HepG2 (cell line): ENCODE data around the gene ZBTB45. TPM values are rescaled to one million over a fixed set of nuclear protein-coding genes. Genes with fewer than 3 reads are reported as not detected.

ENCODE experiments used
- AFF4 ChIP-seq: sonication (generic); formaldehyde crosslinking; IDR thresholded peaks from 2 replicates; pipeline ENCODE4 v1.4.0; 2020; ENCODE audit warnings: missing genetic modification reagents
- ARNT2 ChIP-seq: sonication (generic); formaldehyde crosslinking; IDR thresholded peaks from 2 replicates; pipeline ENCODE4 v1.8.0; 2022; ENCODE audit warnings: mild to moderate bottlenecking, low read depth, missing genetic modification reagents, moderate library complexity
- HDAC6 ChIP-seq: fragments of 200-600 bp; sonication (generic); IDR thresholded peaks from 2 replicates; pipeline ENCODE4 v1.7.0; 2017; ENCODE audit warnings: mild to moderate bottlenecking, antibody characterized with exemption, low read length, low read depth
- HMGXB4 ChIP-seq, 2 experiments: sonication (generic) in 1 of 2; formaldehyde crosslinking in 1 of 2; IDR thresholded peaks; 2 replicates each; pipeline versions ENCODE4 v1.4.0 to v1.6.1; 2018 to 2020; ENCODE audit warnings: missing genetic modification reagents in 2 of 2, borderline replicate concordance in 1 of 2, low read depth in 1 of 2, mild to moderate bottlenecking in 1 of 2, missing biosample characterization in 1 of 2
- PCBP1 ChIP-seq: fragments of 200-400 bp; formaldehyde crosslinking; IDR thresholded peaks from 2 replicates; pipeline ENCODE4 v1.6.1; 2017; ENCODE audit warnings: mild to moderate bottlenecking, low read depth, low read length, borderline replicate concordance
- RBFOX2 ChIP-seq: fragments of 200-400 bp; formaldehyde crosslinking; IDR thresholded peaks from 2 replicates; pipeline ENCODE4 v1.6.1; 2017; ENCODE audit warnings: low read depth, mild to moderate bottlenecking, low read length
- TARDBP ChIP-seq: sonication (generic); formaldehyde crosslinking; IDR thresholded peaks from 2 replicates; pipeline ENCODE4 v1.8.0; 2022; ENCODE audit warnings: mild to moderate bottlenecking, missing genetic modification reagents
- ZBTB14 ChIP-seq: sonication (generic); formaldehyde crosslinking; IDR thresholded peaks from 2 replicates; pipeline ENCODE4 v1.4.0; 2020; ENCODE audit warnings: missing genetic modification reagents
- ZNF446 ChIP-seq: sonication (generic); formaldehyde crosslinking; IDR thresholded peaks from 2 replicates; pipeline ENCODE4 v1.5.0; 2020; ENCODE audit warnings: mild to moderate bottlenecking, missing genetic modification reagents
- ZNF530 ChIP-seq: sonication (generic); formaldehyde crosslinking; IDR thresholded peaks from 2 replicates; pipeline ENCODE4 v1.5.0; 2020; ENCODE audit warnings: low read depth, mild to moderate bottlenecking, missing genetic modification reagents
- ZNF564 ChIP-seq: sonication (generic); formaldehyde crosslinking; IDR thresholded peaks from 2 replicates; pipeline ENCODE4 v1.8.1; 2023; ENCODE audit warnings: mild to moderate bottlenecking, missing genetic modification reagents
- ZSCAN12 ChIP-seq: sonication (generic); formaldehyde crosslinking; IDR thresholded peaks from 2 replicates; pipeline ENCODE4 v1.9.0; 2021; ENCODE audit warnings: mild to moderate bottlenecking, missing genetic modification reagents
- ZSCAN25 ChIP-seq: sonication (generic); formaldehyde crosslinking; IDR thresholded peaks from 2 replicates; pipeline ENCODE4 v1.8.0; 2022; ENCODE audit warnings: mild to moderate bottlenecking, missing genetic modification reagents
- polyA plus RNA-seq, 8 experiments: library from polyadenylated mRNA; depleted of rRNA in 3 of 8; stranded (reverse) in 7 of 8; unstranded in 1 of 8; fragments of >200 nt; fragmentation: Illumina TruSeq in 4 of 8; extraction: Trizol in 4 of 8; gene quantifications; 2 replicates each; pipeline versions ENCODE4 v1.2.1 to v1.2.3, GENCODE V29; 2011 to 2016; ENCODE audit warnings: low read depth in 4 of 8, missing spikeins in 1 of 8, mixed read lengths in 1 of 8; ENCODE audit not compliant: insufficient read depth in 1 of 8
- total RNA-seq, 5 experiments: library from RNA; depleted of rRNA; stranded (reverse); fragments of >200 nt; fragmentation: Illumina TruSeq; extraction: Trizol; gene quantifications; 2 replicates each; pipeline ENCODE4 v1.2.3, GENCODE V29; 2016; ENCODE audit warnings: low read depth in 1 of 5
- TF ChIP-seq, protein P1 (sequence below): sonication (generic); formaldehyde crosslinking; IDR thresholded peaks from 2 replicates; pipeline ENCODE4 v1.4.0; 2020; ENCODE audit warnings: missing genetic modification reagents
- TF ChIP-seq, protein P2 (sequence below): sonication (generic); formaldehyde crosslinking; IDR thresholded peaks from 2 replicates; pipeline ENCODE4 v1.4.0; 2020; ENCODE audit warnings: mild to moderate bottlenecking, missing genetic modification reagents
- TF ChIP-seq, protein P3 (sequence below): sonication (generic); formaldehyde crosslinking; IDR thresholded peaks from 2 replicates; pipeline ENCODE4 v1.5.0; 2020; ENCODE audit warnings: missing genetic modification reagents, mild to moderate bottlenecking, borderline replicate concordance

Gene ZBTB45
- total and polyA plus RNA-seq, 2 of the 13 experiments (the other 11 are each of a cell fraction or from before 2014, with no cell fraction given): 3.0 to 3.7 TPM

DNA sequence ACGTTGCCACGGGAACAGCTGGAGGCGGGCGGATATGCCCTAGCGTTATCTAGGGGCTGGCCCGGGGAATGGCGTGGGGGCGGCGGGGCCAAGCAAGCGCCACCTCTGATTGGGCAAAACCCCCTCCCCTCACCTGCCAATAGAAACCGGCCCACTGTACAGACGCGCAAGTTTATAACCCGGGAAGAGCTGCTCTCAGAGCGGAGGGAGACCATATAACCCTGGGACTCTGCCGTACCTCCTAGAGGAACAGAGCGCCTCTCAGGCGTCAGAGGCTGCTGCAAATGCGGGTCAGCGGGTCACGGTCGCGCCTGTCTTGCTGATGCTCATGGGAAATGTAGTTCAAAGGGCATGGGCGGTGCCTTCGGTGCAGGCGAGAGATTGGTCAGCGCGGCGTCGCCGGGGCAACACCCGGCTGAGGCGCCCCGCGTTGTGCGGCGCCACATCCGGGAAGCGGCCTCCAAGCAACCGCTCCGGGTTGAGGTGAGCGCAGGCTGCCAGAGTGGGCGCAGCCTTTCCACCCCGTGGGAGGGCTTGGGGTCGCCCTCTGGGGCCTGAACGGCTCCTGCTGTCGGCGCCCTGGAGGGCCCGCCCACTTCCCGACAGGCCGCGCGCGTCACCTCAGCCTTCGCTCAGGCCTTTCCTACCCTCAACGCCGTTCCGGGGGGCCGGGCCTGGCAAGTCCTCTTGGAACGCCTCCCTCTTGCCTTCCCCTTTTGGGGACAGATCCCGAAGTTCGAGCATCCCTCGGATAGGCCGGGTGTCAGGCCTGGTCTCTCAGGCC, 43.7 kb downstream of the ZBTB45 start, which contains the start of gene ZNF446 (continued):
- TF ChIP-seq, protein P1, sequence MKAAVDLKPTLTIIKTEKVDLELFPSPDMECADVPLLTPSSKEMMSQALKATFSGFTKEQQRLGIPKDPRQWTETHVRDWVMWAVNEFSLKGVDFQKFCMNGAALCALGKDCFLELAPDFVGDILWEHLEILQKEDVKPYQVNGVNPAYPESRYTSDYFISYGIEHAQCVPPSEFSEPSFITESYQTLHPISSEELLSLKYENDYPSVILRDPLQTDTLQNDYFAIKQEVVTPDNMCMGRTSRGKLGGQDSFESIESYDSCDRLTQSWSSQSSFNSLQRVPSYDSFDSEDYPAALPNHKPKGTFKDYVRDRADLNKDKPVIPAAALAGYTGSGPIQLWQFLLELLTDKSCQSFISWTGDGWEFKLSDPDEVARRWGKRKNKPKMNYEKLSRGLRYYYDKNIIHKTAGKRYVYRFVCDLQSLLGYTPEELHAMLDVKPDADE (CRISPR knock-in tag): no peak
- TF ChIP-seq TARDBP (CRISPR knock-in tag): no peak
- 0 out of 2 replicates have a peak, but pooled peaks have one; percentile 36 for TF ChIP-seq PCBP1
- TF ChIP-seq AFF4 (CRISPR knock-in tag): no peak
- no peak for TF ChIP-seq ZSCAN12 (CRISPR knock-in tag)
- no peak for TF ChIP-seq ARNT2 (CRISPR knock-in tag)
- TF ChIP-seq, protein P2, sequence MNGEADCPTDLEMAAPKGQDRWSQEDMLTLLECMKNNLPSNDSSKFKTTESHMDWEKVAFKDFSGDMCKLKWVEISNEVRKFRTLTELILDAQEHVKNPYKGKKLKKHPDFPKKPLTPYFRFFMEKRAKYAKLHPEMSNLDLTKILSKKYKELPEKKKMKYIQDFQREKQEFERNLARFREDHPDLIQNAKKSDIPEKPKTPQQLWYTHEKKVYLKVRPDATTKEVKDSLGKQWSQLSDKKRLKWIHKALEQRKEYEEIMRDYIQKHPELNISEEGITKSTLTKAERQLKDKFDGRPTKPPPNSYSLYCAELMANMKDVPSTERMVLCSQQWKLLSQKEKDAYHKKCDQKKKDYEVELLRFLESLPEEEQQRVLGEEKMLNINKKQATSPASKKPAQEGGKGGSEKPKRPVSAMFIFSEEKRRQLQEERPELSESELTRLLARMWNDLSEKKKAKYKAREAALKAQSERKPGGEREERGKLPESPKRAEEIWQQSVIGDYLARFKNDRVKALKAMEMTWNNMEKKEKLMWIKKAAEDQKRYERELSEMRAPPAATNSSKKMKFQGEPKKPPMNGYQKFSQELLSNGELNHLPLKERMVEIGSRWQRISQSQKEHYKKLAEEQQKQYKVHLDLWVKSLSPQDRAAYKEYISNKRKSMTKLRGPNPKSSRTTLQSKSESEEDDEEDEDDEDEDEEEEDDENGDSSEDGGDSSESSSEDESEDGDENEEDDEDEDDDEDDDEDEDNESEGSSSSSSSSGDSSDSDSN (CRISPR knock-in tag): peak; percentile 55; the same call in 1 of the 2 replicates
- TF ChIP-seq ZNF446 (CRISPR knock-in tag): no peak
- no peak for TF ChIP-seq HDAC6
- no peak for TF ChIP-seq ZNF530 (CRISPR knock-in tag)
- TF ChIP-seq HMGXB4 (CRISPR knock-in tag; IDR thresholded peaks at IDR 0.05; ENCODE audit: borderline replicate concordance in 1 of 2, low read depth in 1 of 2): peak; percentile 35 to 58; a peak in 2 of 4 replicates
- TF ChIP-seq, protein P3, sequence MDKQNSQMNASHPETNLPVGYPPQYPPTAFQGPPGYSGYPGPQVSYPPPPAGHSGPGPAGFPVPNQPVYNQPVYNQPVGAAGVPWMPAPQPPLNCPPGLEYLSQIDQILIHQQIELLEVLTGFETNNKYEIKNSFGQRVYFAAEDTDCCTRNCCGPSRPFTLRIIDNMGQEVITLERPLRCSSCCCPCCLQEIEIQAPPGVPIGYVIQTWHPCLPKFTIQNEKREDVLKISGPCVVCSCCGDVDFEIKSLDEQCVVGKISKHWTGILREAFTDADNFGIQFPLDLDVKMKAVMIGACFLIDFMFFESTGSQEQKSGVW (CRISPR knock-in tag): no peak
- no peak for TF ChIP-seq ZBTB14 (CRISPR knock-in tag)
- peak; percentile 86 for TF ChIP-seq RBFOX2
- TF ChIP-seq ZNF564 (CRISPR knock-in tag): peak; percentile 69; the same call in 1 of the 2 replicates
- TF ChIP-seq ZSCAN25 (CRISPR knock-in tag): peak; percentile 19
